Astrocyte of the hippocampus (primary cell): ENCODE measurements around the gene KIR3DL3.
"Not testable (repeated sequence)": the region's sequence is repeated elsewhere in the genome, so short reads cannot be mapped to it uniquely, and the experiment has no call there.

Experiments
- DNase-seq: peaks from one replicate; pipeline ENCODE4 v3.0.0; 2011; ENCODE audit warnings: low read depth, low spot score

Gene KIR3DL3

GRCh38 chr19:54724142-54724541, at the start of gene KIR3DL3:
Gene KIR3DL3, plus strand, starts transcription at chr19:54724442. Its CDS starts 55 bp downstream, at chr19:54724497.
- no peak for DNase-seq

GRCh38 chr19:54676210-54676834, 47.9 kb upstream of the KIR3DL3 start:
- peak; percentile 47 for DNase-seq

DNA sequence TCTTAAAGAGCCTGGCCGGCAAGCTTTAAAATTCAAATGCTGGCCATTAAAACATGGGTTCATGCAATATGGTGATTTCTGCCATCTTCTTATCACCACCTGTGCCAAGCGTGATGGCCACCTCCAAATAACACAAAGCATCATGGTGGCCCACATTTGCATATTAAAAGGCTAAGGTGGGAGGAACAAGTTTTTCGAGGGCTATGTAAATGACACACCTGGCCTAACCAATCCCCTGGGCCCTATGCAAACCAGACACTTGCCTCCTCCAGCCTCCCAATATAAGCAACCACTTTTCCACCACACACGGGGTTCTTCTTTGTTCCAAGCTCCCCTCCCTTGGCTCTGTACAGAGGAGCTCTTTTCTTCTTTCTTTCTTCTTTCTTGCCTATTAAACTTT, 47.0 kb upstream of the KIR3DL3 start:
- DNase-seq, result no peak

- DNase-seq, result not testable (repeated sequence)
Measured at GRCh38 chr19:54681596-54681995, 42.6 kb upstream of the KIR3DL3 start.

- no peak for DNase-seq
Measured at GRCh38 chr19:54682306-54682856, 41.9 kb upstream of the KIR3DL3 start.

- DNase-seq, result peak; percentile 32
Measured at GRCh38 chr19:54684527-54684926, 39.7 kb upstream of the KIR3DL3 start.

- no peak for DNase-seq
Measured at GRCh38 chr19:54691582-54692297, 32.5 kb upstream of the KIR3DL3 start.

DNA sequence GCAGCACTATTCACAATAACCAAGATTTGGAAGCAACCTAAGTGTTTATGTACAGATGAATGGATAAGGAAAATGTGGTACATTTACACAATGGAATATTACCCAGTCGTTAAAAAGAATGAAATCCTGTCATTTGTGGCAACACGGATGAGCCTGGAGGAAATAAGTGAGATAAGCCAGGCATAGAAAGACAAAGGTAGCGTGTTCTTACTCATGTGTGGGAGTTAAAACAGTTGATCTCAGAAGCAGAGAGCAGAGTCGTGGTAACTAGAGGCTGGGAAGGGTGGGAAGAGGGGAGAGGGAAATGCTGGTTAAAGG, 32.0 kb upstream of the KIR3DL3 start:
- DNase-seq, result no peak

DNA sequence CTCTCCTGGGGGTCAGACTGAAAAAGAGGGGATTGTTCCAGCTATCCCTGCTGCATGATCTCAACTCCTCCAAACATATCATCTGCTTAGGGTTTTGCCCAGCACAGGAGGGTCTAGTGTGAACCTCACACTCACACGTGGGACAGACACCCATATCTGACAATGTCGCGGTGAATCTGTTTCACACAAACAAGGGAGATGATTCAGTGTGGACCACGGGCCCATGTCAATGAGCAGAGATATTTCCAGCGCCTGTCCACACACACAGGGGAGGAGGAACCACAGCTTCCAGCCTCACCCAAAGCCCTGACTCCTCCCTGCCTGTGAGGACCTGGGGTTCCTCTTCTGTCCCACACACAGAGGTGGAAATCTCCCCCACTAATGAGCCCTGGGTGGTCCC, 29.6 kb upstream of the KIR3DL3 start:
- no peak for DNase-seq

DNA sequence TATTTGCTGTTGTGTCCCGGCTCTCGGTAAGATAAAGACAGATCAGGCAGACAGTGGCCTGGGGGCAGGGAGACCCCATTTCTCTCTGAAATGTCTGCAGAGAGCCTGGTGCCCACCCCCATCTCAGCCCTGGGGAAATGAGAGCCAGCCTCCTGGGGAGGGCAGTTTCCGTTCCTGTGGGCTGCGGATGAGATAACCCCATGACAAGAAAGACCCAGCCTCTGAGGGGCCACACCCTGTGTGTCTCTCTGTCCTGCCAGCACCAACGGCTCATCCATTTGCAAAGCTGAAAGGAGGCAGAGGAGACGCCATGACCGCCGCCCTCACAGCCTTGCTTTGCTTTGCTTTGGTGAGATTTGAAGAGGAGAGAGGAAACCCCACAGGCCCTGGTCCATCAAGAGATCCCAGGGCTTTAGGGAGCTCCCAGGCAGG, 28.1 kb upstream of the KIR3DL3 start:
- DNase-seq, result no peak

- no peak for DNase-seq
Measured at GRCh38 chr19:54696766-54697165, 27.5 kb upstream of the KIR3DL3 start.

DNA sequence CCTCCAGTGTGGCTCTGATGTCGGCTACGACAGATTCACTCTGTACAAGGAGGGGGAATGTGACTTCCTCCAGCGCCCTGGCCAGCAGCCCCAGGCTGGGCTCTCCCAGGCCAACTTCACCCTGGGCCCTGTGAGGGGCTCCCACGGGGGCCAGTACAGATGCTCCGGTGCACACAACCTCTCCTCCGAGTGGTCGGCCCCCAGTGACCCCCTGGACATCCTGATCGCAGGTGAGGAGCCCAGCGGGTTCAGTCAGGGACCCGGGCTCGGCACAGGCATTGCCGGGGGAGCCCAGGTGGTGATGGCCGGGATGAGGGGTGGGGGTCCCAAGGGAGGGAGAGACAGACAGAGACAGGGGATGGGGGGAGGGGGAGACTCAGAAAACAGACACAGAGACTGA, 26.5 kb upstream of the KIR3DL3 start:
- not testable (repeated sequence) for DNase-seq

GRCh38 chr19:54704928-54705327, 19.3 kb upstream of the KIR3DL3 start:
- DNase-seq, result no peak

DNA sequence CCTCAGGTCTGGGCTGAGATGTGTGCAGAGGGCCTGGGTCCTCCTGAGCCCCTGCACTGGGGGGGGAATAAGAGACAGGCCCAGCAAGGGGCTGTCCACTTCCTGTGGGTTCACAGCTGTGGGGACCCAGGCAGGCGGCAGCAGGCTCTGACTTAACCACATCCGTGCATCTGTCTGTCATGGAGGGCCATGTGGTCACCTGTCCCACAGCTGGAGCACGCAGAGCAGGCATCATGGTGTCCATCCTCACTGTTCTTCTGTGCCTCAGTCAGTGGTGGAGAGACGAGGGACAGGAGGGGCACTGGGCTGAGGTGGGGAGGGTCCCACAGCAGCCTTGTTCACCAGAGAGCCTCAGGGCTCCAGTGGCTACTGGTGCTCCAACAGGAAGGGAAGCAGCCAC, 16.3 kb upstream of the KIR3DL3 start:
- no peak for DNase-seq

DNA sequence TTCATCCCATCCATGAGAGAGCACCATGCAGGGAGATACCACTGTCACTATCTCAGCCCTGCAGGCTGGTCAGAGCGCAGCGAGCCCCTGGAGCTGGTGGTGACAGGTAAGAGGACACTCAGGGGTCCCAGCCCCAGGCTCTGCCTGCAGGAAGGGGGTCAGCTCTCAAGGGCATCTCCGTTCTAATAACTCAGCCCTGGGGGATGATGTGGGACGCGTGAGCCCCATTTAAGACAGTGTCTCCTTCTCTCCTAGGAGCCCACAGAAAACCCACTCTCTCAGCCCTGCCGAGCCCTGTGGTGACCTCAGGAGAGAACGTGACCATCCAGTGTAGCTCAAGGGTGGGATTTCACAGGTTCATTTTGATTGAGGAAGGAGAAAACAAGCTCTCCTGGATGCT, 15.5 kb upstream of the KIR3DL3 start:
- no peak for DNase-seq

DNA sequence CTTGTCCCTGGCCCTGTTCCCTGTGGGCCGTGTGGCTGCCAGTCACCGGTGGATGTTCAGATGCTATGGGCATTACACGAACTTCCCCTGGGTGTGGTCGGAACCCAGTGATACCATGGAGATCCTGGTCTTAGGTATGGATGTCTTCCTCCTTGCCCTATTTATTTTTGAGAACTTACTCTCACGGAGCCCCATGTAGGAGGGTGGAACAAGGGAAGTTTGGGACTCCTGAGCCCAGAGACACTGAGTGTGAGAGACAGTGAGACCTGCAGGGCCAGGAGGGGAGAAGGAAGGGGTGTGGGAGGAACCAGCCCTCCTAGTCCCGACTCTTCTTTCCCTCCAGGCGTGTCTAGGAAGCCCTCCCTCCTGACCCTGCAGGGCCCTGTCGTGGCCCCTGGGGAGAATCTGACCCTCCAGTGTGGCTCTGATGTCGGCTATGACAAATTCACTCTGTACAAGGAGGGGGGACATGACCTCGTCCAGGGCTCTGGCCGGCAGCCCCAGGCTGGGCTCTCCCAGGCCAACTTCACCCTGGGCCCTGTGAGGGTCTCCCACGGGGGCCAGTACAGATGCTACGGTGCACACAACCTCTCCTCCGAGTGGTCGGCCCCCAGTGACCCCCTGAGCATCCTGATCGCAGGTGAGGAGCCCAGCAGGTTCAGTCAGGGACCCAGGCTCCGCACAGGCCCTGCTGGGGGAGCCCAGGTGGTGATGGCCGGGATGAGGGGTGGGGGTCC, 14.9 kb upstream of the KIR3DL3 start:
- DNase-seq, result no peak

DNA sequence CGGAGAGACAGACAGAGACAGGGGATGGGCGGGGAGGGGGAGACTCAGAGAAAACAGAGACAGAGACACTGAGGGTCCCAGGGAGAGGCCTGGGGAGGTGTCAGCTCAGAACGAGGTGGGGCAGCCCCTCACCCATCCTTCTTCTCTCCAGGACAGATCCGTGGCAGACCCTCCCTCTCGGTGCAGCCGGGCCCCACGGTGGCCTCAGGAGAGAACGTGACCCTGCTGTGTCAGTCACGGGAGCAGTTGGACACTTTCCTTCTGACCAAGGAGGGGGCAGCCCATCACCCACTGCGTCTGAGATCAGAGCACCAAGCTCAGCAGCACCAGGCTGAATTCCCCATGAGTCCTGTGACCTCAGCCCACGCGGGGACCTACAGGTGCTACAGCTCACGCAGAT, 14.3 kb upstream of the KIR3DL3 start:
- DNase-seq, result not testable (repeated sequence)

GRCh38 chr19:54724644-54725043, 402 bp downstream of the KIR3DL3 start:
- no peak for DNase-seq

GRCh38 chr19:54725321-54725720, 1.1 kb downstream of the KIR3DL3 start:
- no peak for DNase-seq

- DNase-seq, result no peak
Measured at GRCh38 chr19:54727562-54727961, 3.3 kb downstream of the KIR3DL3 start.

- no peak for DNase-seq
Measured at GRCh38 chr19:54728167-54728566, 3.9 kb downstream of the KIR3DL3 start.

DNA sequence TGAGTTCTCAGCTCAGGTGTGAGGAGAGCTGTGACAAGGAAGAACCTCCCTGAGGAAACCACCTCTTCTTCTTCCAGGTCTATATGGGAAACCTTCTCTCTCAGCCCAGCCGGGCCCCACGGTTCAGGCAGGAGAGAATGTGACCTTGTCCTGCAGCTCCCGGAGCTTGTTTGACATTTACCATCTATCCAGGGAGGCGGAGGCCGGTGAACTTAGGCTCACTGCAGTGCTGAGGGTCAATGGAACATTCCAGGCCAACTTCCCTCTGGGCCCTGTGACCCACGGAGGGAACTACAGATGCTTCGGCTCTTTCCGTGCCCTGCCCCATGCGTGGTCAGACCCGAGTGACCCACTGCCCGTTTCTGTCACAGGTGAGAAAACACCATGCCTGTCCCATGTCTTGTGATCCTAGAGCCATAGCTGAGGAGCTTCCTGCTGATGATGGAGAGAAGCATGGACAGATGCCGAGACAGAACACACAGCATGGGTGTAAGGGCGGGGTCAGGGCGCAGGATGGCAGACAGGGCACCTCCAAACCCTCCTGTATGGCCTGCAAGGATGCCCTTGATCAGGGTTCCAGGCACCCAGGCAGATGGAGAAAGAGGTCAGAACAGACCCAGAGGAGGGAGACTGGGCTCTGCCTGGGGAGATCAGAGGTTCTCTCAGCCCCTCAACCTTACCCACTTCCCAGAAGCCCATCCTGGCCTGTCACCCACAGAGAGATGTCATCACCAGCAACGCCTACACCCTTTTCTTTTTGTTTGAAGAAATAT, 5.4 kb downstream of the KIR3DL3 start:
- DNase-seq, result no peak
